Heart left ventricle (tissue), 16 donors: ENCODE measurements around the gene PRKCH. TPM values are rescaled to one million over a fixed set of nuclear protein-coding genes. Genes with fewer than 3 reads are reported as not detected.
"Not testable (repeated sequence)": the region's sequence is repeated elsewhere in the genome, so short reads cannot be mapped to it uniquely, and the experiment has no call there.

Experiments used
- ATAC-seq, 4 donors: fragments of 200-7000 bp; cut with Tn5 transposase; one replicate each; pipeline ENCODE4 v1.9.1; 2020 to 2022; ENCODE audit warnings: moderate library complexity in 4 of 4, mild to moderate bottlenecking in 3 of 4, moderate number of reproducible peaks in 1 of 4
- DNase-seq, 5 donors: peaks; one replicate each; pipeline ENCODE4 v3.0.0-alpha.2; 2020
- H3K27ac ChIP-seq, 12 donors: fragments of 200-600 bp; sonication (generic) in 4 of 12; one replicate each; pipeline versions ENCODE4 v1.5.0 to v1.8.0; 2016 to 2022; ENCODE audit warnings: mild to moderate bottlenecking in 2 of 12
- H3K27me3 ChIP-seq, 9 donors: fragments of 200-600 bp; sonication (generic) in 2 of 9; one replicate each; pipeline versions ENCODE4 v1.5.1 to v1.8.0; 2016 to 2022; ENCODE audit warnings: mild to moderate bottlenecking in 3 of 9
- H3K36me3 ChIP-seq, 9 donors: fragments of 200-600 bp; sonication (generic) in 2 of 9; one replicate each; pipeline versions ENCODE4 v1.5.0 to v1.8.0; 2018 to 2022; ENCODE audit warnings: mild to moderate bottlenecking in 2 of 9
- H3K4me1 ChIP-seq, 12 donors: fragments of 200-600 bp; sonication (generic) in 4 of 12; one replicate each; pipeline versions ENCODE4 v1.5.0 to v1.8.0; 2016 to 2022; ENCODE audit warnings: mild to moderate bottlenecking in 3 of 12
- H3K4me3 ChIP-seq, 12 donors: fragments of 200-600 bp; sonication (generic) in 4 of 12; one replicate each; pipeline versions ENCODE4 v1.5.0 to v1.8.0; 2017 to 2022; ENCODE audit warnings: mild to moderate bottlenecking in 9 of 12, moderate library complexity in 4 of 12
- H3K9me3 ChIP-seq, 12 donors: fragments of 200-600 bp; sonication (generic) in 4 of 12; one replicate each; pipeline versions ENCODE4 v1.5.0 to v1.8.0; 2016 to 2022; ENCODE audit warnings: mild to moderate bottlenecking in 1 of 12
- CTCF ChIP-seq, 12 donors: fragments of 200-600 bp; sonication (generic) in 4 of 12; IDR thresholded peaks; one replicate each; pipeline versions ENCODE4 v1.5.0 to v1.8.0; 2018 to 2022; ENCODE audit warnings: antibody characterized with exemption in 12 of 12, mild to moderate bottlenecking in 5 of 12
- POLR2A ChIP-seq, 2 donors: fragments of 450-650 bp; IDR thresholded peaks; one replicate each; pipeline ENCODE4 v1.6.1; 2017; ENCODE audit warnings: antibody characterized with exemption in 2 of 2, mild to moderate bottlenecking in 2 of 2, moderate library complexity in 2 of 2
- WGBS, 4 donors: extraction: QIAGEN DNeasy Blood & Tissue Kit in 2 of 4; methylation state at CpG; one replicate each; pipeline versions ENCODE4 v1.1.5 to v1.1.7; 2013 to 2018; 5-methylcytosine and 5-hydroxymethylcytosine counted together
- intact Hi-C, 10 donors: fragments of 100-400 bp; cut with DNase I; formaldehyde crosslinking; loops; one replicate each; pipeline versions ENCODE4 v1.11.1 to v1.14.2; 2022
- polyA plus RNA-seq, 2 donors: library from polyadenylated mRNA; stranded (reverse); fragments of 200-250 nt; gene quantifications; one replicate each; pipeline ENCODE4 v1.2.3, GENCODE V29; 2013
- total RNA-seq, 9 donors: library from RNA; depleted of rRNA in 2 of 9; stranded (reverse); fragments of >200 nt in 2 of 9; fragmentation: NEBNext Ultra II Directional in 3 of 9; extraction: Animal tissue kit (Norgen Biotek cat#: 25700) in 3 of 9; gene quantifications; one replicate each; pipeline versions ENCODE4 v1.1.0 to v1.2.4, GENCODE V29; 2016 to 2023
- donor health status: ischemic (EF 13 %, LVEDD 7.1; RV severe dilation, severe dysfunction).
- donor health status: healthy with polysubstance abuse.
- donor health status: DM: no; HTN: yes; CAD: no.
- donor health status: DM: no; HTN: no; CAD: no.
- donor health status: ischemic (EF 25% LVEDD 6.9; RV normal size, moderate dysfunction).
- donor health status: ischemic (EF 25% LVEDD 5.7; RV mildly dilated, moderate dysfunction).
- donor health status: healthy.
- donor health status: DM: yes; HTN: yes; CAD: no.
- donor health status: ischemic (EF 35%, LVEDD 5.7; RV mildly dilated, moderate dysfunction).
- donor health status: nonischemic (EF 11% LVEDD 7.7; RV severe dilation, severe dysfunction).
- donor health status: DM: yes; HTN: yes; CAD: no.
- donor health status: PGD.
- donor health status: ischemic (EF 29% LVEDD 5.4; RV normal size, mild dysfunction).
- donor health status: nonischemic (EF 23%, LVEDD 6.1; RV moderate dilation, normal function).

The PRKCH gene
- total and polyA plus RNA-seq, 11 donors, result 6.1 to 49.2 (median 21.7) TPM

DNA sequence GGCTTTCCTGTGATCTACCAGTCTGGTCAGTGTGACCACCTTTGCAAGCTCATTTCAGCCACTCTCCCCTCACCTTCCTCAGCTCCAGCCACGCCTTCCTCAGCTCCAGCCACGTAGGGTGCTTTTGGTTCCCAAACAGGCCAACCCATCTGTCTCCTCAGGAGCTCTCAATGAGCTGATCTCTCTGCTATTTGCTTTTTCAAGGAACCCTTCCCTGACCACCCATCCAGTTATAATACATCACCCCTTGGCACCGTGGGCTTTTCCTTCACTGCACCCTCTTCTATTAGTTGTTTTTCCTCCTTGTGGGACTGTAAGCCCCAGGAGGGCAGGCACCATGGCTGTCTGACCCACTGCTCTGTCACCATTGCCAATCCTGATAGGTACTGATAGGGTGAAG is 2.3 kb upstream of the PRKCH start:
- ATAC-seq, result no peak
- TF ChIP-seq POLR2A (IDR thresholded peaks at IDR 0.05) (no peak), CTCF (IDR thresholded peaks at IDR 0.05) (no peak)
- H3K9me3 ChIP-seq, result no peaks in the 10 kb centered on the region
- 87 to 93% (median 88%) methylated on average over 3 of the region's 3 CpGs for WGBS, 4 donors
- no peaks in the 10 kb centered on the region for H3K36me3 ChIP-seq
- no peak overlapping the region for H3K27ac ChIP-seq
- H3K4me1 ChIP-seq, result peaks cover 0 to 18% (median 7%) of the 10 kb centered on the region in 12 donors
- DNase-seq, result no peak
- no peak overlapping the region for H3K4me3 ChIP-seq
- H3K27me3 ChIP-seq, result peaks cover 0 to 20% (median 4%) of the 10 kb centered on the region in 9 donors
- intact Hi-C loops, result no loop called here

DNA sequence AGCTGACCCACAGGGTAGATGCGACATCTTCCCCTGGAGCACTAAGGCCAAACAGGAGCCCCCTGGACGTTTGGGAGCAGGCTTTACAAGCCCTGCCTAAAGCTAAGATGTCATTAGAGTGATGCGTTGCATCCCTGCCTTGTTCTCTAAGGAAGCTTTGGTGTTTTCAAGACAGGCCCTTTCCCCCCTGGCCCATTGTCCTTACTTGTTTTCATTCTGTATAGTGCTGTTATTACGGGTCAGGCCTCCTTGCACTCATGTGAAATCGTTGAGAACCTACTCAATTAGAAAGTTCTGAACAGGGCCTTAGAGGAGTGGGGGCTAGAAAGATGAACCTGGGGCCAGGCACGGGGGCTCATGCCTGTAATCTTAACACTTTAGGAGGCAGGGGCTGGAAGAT is 1.7 kb upstream of the PRKCH start:
- peaks cover 0 to 18% (median 7%) of the 10 kb centered on the region in 12 donors for H3K4me1 ChIP-seq
- no peak overlapping the region for H3K4me3 ChIP-seq
- ATAC-seq (no peak), DNase-seq (no peak)
- H3K9me3 ChIP-seq, result no peaks in the 10 kb centered on the region
- H3K27ac ChIP-seq, result no peak overlapping the region
- TF ChIP-seq CTCF (IDR thresholded peaks at IDR 0.05) (no peak), POLR2A (IDR thresholded peaks at IDR 0.05) (no peak)
- intact Hi-C loops, result loop anchor here in 7 of 10 donors (5.0 to 10.0 kb wide), 7 partner anchors 38 to 138 kb away; no protein-coding TSS in a partner anchor
- 70 to 87% (median 81%) methylated on average over 6 of the region's 6 CpGs for whole genome bisulfite sequencing, 4 donors
- H3K27me3 ChIP-seq, result peaks cover 0 to 20% (median 4%) of the 10 kb centered on the region in 9 donors
- H3K36me3 ChIP-seq, result no peaks in the 10 kb centered on the region

- H3K27me3 ChIP-seq, result peaks cover 0 to 20% (median 4%) of the 10 kb centered on the region in 9 donors
- peaks cover 0 to 18% (median 7%) of the 10 kb centered on the region in 12 donors for H3K4me1 ChIP-seq
- H3K4me3 ChIP-seq, H3K36me3 ChIP-seq, DNase-seq, ATAC-seq, H3K9me3 ChIP-seq: not testable (repeated sequence)
- intact Hi-C loops, result loop anchor here in 7 of 10 donors (5.0 to 10.0 kb wide), 7 partner anchors 37 to 137 kb away; no protein-coding TSS in a partner anchor
- 81 to 94% (median 90%) methylated on average over 16 of the region's 16 CpGs for WGBS, 4 donors
- H3K27ac ChIP-seq, result peak overlapping the region in 1 of 12 donors; percentile 92
Measured at GRCh38 chr14:61320170-61320569, 1.2 kb upstream of the PRKCH start.

GRCh38 chr14:61320806-61321384 is 484 bp upstream of the PRKCH start:
- peak overlapping the region; percentile 63 to 89 (median 77) for H3K4me3 ChIP-seq
- DNase-seq (peak in 3 of 5 donors; percentile 21 to 49 (median 37)), ATAC-seq (peak; percentile 37 to 74 (median 52))
- WGBS, 4 donors, result 26 to 34% (median 30%) methylated on average over 26 to 29 of the region's 29 CpGs
- peaks cover 0 to 20% (median 7%) of the 10 kb centered on the region in 12 donors for H3K4me1 ChIP-seq
- intact Hi-C loops, result loop anchor here in 7 of 10 donors (5.0 to 10.0 kb wide), 7 partner anchors 36 to 136 kb away; no protein-coding TSS in a partner anchor
- H3K27me3 ChIP-seq, result peaks cover 0 to 20% (median 4%) of the 10 kb centered on the region in 9 donors
- no peak for TF ChIP-seq POLR2A (IDR thresholded peaks at IDR 0.05)
- no peak for TF ChIP-seq CTCF (IDR thresholded peaks at IDR 0.05)
- peak overlapping the region; percentile 75 to 95 (median 89) for H3K27ac ChIP-seq
- peaks cover 0 to 6% (median 0%) of the 10 kb centered on the region in 12 donors for H3K9me3 ChIP-seq
- H3K36me3 ChIP-seq, result no peaks in the 10 kb centered on the region
